SK-N-SH treated with all-trans-retinoic acid at 6 μM for 48 hours (cell line): ENCODE measurements around the gene IMMP2L.

Experiments used
- ATAC-seq: fragments of 200-7000 bp; cut with Tn5 transposase; 3 replicates; pipeline ENCODE4 v1.9.1; 2020; ENCODE audit warnings: mild to moderate bottlenecking, moderate library complexity
- ESRRG ChIP-seq: fragments of 250-450 bp; sonication (Bioruptor Pico); IDR thresholded peaks from 2 replicates; pipeline ENCODE4 v1.6.1; 2021; ENCODE audit warnings: mild to moderate bottlenecking
- GLIS3 ChIP-seq: fragments of 250-450 bp; sonication (Bioruptor Pico); IDR thresholded peaks from 2 replicates; pipeline ENCODE4 v1.5.0; 2020; ENCODE audit warnings: mild to moderate bottlenecking, moderate library complexity
- ISL1 ChIP-seq: fragments of 250-450 bp; sonication (Bioruptor Pico); IDR thresholded peaks from 2 replicates; pipeline ENCODE4 v2.1.2; 2022; ENCODE audit warnings: mild to moderate bottlenecking, moderate library complexity
- OSR1 ChIP-seq: fragments of 250-450 bp; sonication (Bioruptor Pico); IDR thresholded peaks from 2 replicates; pipeline ENCODE4 v1.8.0; 2022; ENCODE audit warnings: moderate library complexity, mild to moderate bottlenecking, inconsistent platforms
- RARB ChIP-seq: fragments of 250-450 bp; sonication (Bioruptor Pico); IDR thresholded peaks from 2 replicates; pipeline ENCODE4 v1.8.0; 2021; ENCODE audit warnings: mild to moderate bottlenecking, moderate library complexity
- TCF4 ChIP-seq: fragments of 250-450 bp; sonication (Bioruptor Pico); IDR thresholded peaks from 2 replicates; pipeline ENCODE4 v1.8.0; 2021; ENCODE audit warnings: mild to moderate bottlenecking, moderate library complexity, borderline replicate concordance
- ZC3H10 ChIP-seq: fragments of 250-450 bp; sonication (Bioruptor Pico); IDR thresholded peaks from 2 replicates; pipeline ENCODE4 v1.5.1; 2021; ENCODE audit warnings: mild to moderate bottlenecking, moderate library complexity
- ZFP3 ChIP-seq: fragments of 250-450 bp; sonication (Bioruptor Pico); IDR thresholded peaks from 2 replicates; pipeline ENCODE4 v1.5.0; 2020; ENCODE audit warnings: mild to moderate bottlenecking, moderate library complexity
- ZFP30 ChIP-seq: fragments of 450-650 bp; formaldehyde crosslinking; IDR thresholded peaks from 2 replicates; pipeline ENCODE4 v1.5.0; 2022; ENCODE audit warnings: mild to moderate bottlenecking, moderate library complexity
- ZNF565 ChIP-seq: fragments of 450-650 bp; formaldehyde crosslinking; conservative IDR thresholded peaks from 2 replicates; pipeline ENCODE4 v1.5.0; 2020; ENCODE audit warnings: low read depth, mild to moderate bottlenecking, moderate library complexity
- ZNF70 ChIP-seq: fragments of 450-650 bp; formaldehyde crosslinking; IDR thresholded peaks from 2 replicates; pipeline ENCODE4 v1.5.0; 2020; ENCODE audit warnings: mild to moderate bottlenecking, moderate library complexity
- ZNF8 ChIP-seq: fragments of 450-650 bp; formaldehyde crosslinking; IDR thresholded peaks from 2 replicates; pipeline ENCODE4 v1.5.0; 2020; ENCODE audit warnings: mild to moderate bottlenecking, moderate library complexity
- TF ChIP-seq, protein P1 (sequence below): fragments of 250-450 bp; sonication (Bioruptor Pico); IDR thresholded peaks from 2 replicates; pipeline ENCODE4 v1.5.1; 2021; ENCODE audit warnings: mild to moderate bottlenecking, moderate library complexity
- TF ChIP-seq, protein P2 (sequence below): fragments of 250-450 bp; sonication (Bioruptor Pico); IDR thresholded peaks from 2 replicates; pipeline ENCODE4 v1.5.0; 2020; ENCODE audit warnings: mild to moderate bottlenecking, moderate library complexity
- TF ChIP-seq, protein P3 (sequence below): fragments of 250-450 bp; sonication (Bioruptor Pico); IDR thresholded peaks from 2 replicates; pipeline ENCODE4 v1.8.0; 2021; ENCODE audit warnings: low read depth, mild to moderate bottlenecking, moderate library complexity, borderline replicate concordance
- TF ChIP-seq, protein P4 (sequence below): fragments of 250-450 bp; sonication (Bioruptor Pico); IDR thresholded peaks from 2 replicates; pipeline ENCODE4 v1.8.0; 2020; ENCODE audit warnings: mild to moderate bottlenecking, moderate library complexity, borderline replicate concordance

The IMMP2L gene

DNA sequence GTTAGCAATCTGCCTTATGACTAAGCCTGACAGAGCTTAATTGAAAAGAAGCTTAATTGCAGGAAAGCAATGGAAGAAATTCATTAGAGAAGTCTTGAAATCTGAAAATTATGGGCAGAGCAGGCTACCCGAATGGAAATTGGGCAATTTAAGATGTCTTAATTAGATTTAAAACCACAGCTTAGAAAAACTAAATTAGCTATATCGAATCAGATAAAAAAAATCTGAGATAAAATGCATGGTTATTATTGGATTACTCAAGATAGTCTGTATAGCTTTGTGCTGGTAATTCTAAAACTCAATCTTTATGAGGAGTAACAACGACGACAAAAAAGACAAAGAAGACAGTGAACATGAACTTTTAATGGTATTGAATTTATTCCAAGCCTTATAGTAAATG is 719.5 kb downstream of the IMMP2L start (continued):
- TF ChIP-seq, protein P1, sequence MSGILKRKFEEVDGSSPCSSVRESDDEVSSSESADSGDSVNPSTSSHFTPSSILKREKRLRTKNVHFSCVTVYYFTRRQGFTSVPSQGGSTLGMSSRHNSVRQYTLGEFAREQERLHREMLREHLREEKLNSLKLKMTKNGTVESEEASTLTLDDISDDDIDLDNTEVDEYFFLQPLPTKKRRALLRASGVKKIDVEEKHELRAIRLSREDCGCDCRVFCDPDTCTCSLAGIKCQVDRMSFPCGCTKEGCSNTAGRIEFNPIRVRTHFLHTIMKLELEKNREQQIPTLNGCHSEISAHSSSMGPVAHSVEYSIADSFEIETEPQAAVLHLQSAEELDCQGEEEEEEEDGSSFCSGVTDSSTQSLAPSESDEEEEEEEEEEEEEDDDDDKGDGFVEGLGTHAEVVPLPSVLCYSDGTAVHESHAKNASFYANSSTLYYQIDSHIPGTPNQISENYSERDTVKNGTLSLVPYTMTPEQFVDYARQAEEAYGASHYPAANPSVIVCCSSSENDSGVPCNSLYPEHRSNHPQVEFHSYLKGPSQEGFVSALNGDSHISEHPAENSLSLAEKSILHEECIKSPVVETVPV (CRISPR knock-in tag), result no peak
- TF ChIP-seq ISL1 (peak; percentile 88), ZNF70 (CRISPR knock-in tag) (no peak), ZFP30 (CRISPR knock-in tag) (no peak), RARB (no peak), OSR1 (no peak), TCF4 (CRISPR knock-in tag) (peak; percentile 89), ESRRG (CRISPR knock-in tag) (no peak), ZNF565 (no peak), GLIS3 (CRISPR knock-in tag) (peak; percentile 27; the same call in 1 of the 2 replicates), ZNF8 (CRISPR knock-in tag) (no peak)
- TF ChIP-seq, protein P2, sequence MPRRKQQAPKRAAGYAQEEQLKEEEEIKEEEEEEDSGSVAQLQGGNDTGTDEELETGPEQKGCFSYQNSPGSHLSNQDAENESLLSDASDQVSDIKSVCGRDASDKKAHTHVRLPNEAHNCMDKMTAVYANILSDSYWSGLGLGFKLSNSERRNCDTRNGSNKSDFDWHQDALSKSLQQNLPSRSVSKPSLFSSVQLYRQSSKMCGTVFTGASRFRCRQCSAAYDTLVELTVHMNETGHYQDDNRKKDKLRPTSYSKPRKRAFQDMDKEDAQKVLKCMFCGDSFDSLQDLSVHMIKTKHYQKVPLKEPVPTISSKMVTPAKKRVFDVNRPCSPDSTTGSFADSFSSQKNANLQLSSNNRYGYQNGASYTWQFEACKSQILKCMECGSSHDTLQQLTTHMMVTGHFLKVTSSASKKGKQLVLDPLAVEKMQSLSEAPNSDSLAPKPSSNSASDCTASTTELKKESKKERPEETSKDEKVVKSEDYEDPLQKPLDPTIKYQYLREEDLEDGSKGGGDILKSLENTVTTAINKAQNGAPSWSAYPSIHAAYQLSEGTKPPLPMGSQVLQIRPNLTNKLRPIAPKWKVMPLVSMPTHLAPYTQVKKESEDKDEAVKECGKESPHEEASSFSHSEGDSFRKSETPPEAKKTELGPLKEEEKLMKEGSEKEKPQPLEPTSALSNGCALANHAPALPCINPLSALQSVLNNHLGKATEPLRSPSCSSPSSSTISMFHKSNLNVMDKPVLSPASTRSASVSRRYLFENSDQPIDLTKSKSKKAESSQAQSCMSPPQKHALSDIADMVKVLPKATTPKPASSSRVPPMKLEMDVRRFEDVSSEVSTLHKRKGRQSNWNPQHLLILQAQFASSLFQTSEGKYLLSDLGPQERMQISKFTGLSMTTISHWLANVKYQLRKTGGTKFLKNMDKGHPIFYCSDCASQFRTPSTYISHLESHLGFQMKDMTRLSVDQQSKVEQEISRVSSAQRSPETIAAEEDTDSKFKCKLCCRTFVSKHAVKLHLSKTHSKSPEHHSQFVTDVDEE (CRISPR knock-in tag), result peak; percentile 30; the same call in 1 of the 2 replicates

DNA sequence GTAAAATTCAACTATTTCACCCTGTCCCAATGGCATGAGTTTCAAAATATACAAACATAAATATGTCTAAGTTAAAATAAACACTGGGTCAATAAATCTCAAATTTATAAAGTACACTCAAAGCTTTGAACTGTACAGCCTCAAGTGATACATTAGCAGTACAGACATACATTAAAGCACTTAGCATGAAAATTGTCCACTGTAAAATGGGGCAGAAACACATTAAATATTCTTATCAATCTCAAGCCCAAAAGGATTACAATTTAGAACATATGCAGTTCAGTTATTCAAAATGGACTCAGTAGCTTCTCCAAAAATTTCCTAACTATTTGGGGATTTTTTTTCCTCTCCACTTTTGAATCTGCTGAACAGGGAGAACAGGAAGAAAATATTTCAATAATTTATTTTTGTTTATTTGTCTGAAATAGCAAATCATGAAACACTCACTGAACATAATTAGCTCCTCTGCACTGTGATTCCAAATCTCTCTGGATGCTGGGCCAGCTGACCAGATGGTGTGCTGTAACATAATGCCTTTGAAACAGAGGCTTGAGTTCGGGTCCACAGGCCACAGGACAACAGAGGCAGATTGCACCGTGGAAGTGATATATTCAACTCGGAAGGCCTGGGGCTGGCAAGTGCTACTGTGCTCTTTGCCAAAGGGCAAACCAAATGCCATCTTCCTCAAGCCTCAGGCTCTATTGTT is 720.3 kb downstream of the IMMP2L start:
- TF ChIP-seq, protein P3, sequence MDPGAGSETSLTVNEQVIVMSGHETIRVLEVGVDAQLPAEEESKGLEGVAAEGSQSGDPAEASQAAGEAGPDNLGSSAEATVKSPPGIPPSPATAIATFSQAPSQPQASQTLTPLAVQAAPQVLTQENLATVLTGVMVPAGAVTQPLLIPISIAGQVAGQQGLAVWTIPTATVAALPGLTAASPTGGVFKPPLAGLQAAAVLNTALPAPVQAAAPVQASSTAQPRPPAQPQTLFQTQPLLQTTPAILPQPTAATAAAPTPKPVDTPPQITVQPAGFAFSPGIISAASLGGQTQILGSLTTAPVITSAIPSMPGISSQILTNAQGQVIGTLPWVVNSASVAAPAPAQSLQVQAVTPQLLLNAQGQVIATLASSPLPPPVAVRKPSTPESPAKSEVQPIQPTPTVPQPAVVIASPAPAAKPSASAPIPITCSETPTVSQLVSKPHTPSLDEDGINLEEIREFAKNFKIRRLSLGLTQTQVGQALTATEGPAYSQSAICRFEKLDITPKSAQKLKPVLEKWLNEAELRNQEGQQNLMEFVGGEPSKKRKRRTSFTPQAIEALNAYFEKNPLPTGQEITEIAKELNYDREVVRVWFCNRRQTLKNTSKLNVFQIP, result no peak
- TF ChIP-seq ZNF70 (CRISPR knock-in tag), result 0 out of 2 replicates have a peak, but pooled peaks have one; percentile 1
- ATAC-seq, result peak; percentile 47; the same call in 1 of the 3 replicates

DNA sequence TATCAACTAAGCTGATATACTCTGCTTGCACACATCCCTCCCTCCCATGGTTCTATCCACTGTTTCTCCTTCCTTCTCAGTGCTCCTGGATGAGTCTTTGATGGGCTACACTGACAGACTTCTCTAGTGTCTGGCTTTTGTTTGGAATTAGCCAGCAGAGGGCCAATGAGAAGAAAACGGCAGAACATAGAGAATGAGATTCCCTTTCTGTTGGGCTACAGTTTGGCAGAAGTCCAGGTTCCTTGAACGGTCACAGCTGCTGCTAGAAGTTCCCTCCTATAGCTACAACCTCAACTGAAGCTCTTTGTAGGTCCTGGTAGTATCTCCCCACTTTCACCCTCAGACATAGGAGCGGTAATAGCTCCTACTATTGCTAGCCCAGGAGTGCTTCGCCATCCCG is 722.4 kb downstream of the IMMP2L start:
- TF ChIP-seq GLIS3 (CRISPR knock-in tag) (no peak), ISL1 (no peak), ZNF70 (CRISPR knock-in tag) (no peak), ZC3H10 (CRISPR knock-in tag) (no peak), OSR1 (no peak), ZFP3 (no peak), ZNF565 (no peak), TCF4 (CRISPR knock-in tag) (no peak), RARB (no peak), ZFP30 (CRISPR knock-in tag) (no peak)
- TF ChIP-seq, protein P1 (CRISPR knock-in tag), result no peak
- TF ChIP-seq, protein P2 (CRISPR knock-in tag), result no peak
- TF ChIP-seq, protein P3, result no peak
- TF ChIP-seq, protein P4, sequence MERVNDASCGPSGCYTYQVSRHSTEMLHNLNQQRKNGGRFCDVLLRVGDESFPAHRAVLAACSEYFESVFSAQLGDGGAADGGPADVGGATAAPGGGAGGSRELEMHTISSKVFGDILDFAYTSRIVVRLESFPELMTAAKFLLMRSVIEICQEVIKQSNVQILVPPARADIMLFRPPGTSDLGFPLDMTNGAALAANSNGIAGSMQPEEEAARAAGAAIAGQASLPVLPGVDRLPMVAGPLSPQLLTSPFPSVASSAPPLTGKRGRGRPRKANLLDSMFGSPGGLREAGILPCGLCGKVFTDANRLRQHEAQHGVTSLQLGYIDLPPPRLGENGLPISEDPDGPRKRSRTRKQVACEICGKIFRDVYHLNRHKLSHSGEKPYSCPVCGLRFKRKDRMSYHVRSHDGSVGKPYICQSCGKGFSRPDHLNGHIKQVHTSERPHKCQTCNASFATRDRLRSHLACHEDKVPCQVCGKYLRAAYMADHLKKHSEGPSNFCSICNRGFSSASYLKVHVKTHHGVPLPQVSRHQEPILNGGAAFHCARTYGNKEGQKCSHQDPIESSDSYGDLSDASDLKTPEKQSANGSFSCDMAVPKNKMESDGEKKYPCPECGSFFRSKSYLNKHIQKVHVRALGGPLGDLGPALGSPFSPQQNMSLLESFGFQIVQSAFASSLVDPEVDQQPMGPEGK, result no peak
- ATAC-seq, result peak; percentile 86
